Endothelial cell (in vitro differentiated cells): ENCODE data around the gene DYNC1LI2. TPM values are rescaled to one million over a fixed set of nuclear protein-coding genes. Genes with fewer than 3 reads are reported as not detected.

Experiments used
- DNase-seq: peaks from one replicate; pipeline ENCODE4 v3.0.0; 2021; ENCODE audit warnings: low spot score
- H3K27ac Mint-ChIP-seq: one replicate; pipeline ENCODE4 v1.8.0; 2021; ENCODE audit warnings: mixed read lengths, inconsistent platforms; ENCODE audit not compliant: unreplicated experiment
- H3K27me3 Mint-ChIP-seq: one replicate; pipeline ENCODE4 v1.8.0; 2021; ENCODE audit warnings: mild to moderate bottlenecking, moderate library complexity, mixed read lengths, inconsistent platforms; ENCODE audit not compliant: unreplicated experiment
- H3K36me3 Mint-ChIP-seq: one replicate; pipeline ENCODE4 v1.8.0; 2021; ENCODE audit warnings: mild to moderate bottlenecking, low read depth, mixed read lengths, inconsistent platforms; ENCODE audit not compliant: unreplicated experiment
- H3K4me1 Mint-ChIP-seq: one replicate; pipeline ENCODE4 v1.8.0; 2021; ENCODE audit warnings: mild to moderate bottlenecking, mixed read lengths, inconsistent platforms; ENCODE audit not compliant: unreplicated experiment
- H3K4me3 Mint-ChIP-seq: one replicate; pipeline ENCODE4 v1.8.0; 2021; ENCODE audit warnings: mild to moderate bottlenecking, mixed read lengths, inconsistent platforms; ENCODE audit not compliant: unreplicated experiment
- H3K9me3 Mint-ChIP-seq: one replicate; pipeline ENCODE4 v1.8.0; 2021; ENCODE audit warnings: mixed read lengths, inconsistent platforms; ENCODE audit not compliant: unreplicated experiment
- CTCF ChIP-seq: fragments of 200-600 bp; sonication (generic); IDR thresholded peaks from one replicate; pipeline ENCODE4 v1.5.0; 2021; ENCODE audit warnings: antibody characterized with exemption; ENCODE audit not compliant: unreplicated experiment
- total RNA-seq: library from RNA; stranded (reverse); fragmentation: NEBNext Ultra II Directional; extraction: Animal tissue kit (Norgen Biotek cat#: 25700); gene quantifications from one replicate; pipeline ENCODE4 v1.2.1, GENCODE V29; 2021; ENCODE audit not compliant: unreplicated experiment

The DYNC1LI2 gene
- total RNA-seq, 1 donor from 2014 or later = 138 TPM

DNA sequence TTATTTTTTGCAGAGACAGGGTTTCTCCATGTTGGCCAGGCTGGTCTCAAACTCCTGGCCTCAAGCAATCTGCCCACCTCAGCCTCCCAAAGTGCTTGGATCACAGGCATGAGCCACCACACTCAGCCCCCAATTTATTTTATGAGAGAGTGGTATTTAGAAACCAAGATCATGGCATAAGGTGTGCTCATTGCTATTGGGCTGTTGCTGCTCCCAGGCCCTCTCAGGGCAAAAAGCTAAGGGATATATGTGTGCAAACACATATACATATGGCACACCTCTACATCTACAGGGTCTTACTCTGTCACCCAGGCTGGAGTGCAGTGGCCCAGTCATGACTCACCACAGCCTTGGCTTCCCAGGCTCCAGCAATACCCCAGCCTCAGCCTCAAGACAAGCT is 39.8 kb downstream of the DYNC1LI2 start:
- Mint-ChIP-seq H3K27me3 (peaks cover 1% of the 10 kb centered on the region), H3K9me3 (no peaks in the 10 kb centered on the region), H3K4me3 (no peak overlapping the region), H3K4me1 (no peaks in the 10 kb centered on the region), H3K36me3 (peaks cover 9% of the 10 kb centered on the region), H3K27ac (no peak overlapping the region)
- no peak for DNase-seq
- no peak for TF ChIP-seq CTCF

- Mint-ChIP-seq H3K9me3 (no peaks in the 10 kb centered on the region), H3K27ac (no peak overlapping the region), H3K4me1 (no peaks in the 10 kb centered on the region), H3K36me3 (no peaks in the 10 kb centered on the region), H3K4me3 (no peak overlapping the region), H3K27me3 (peaks cover 2% of the 10 kb centered on the region)
- DNase-seq = no peak
- no peak for TF ChIP-seq CTCF
These were observed 44.9 kb downstream of the DYNC1LI2 start for GRCh38 chr16:66706506-66706880.

- H3K4me3 Mint-ChIP-seq = no peak overlapping the region
- H3K27me3 Mint-ChIP-seq = peaks cover 2% of the 10 kb centered on the region
- DNase-seq = no peak
- no peak overlapping the region for H3K27ac Mint-ChIP-seq
- H3K9me3 Mint-ChIP-seq = no peaks in the 10 kb centered on the region
- no peak for TF ChIP-seq CTCF
- H3K36me3 Mint-ChIP-seq = no peaks in the 10 kb centered on the region
- H3K4me1 Mint-ChIP-seq = no peaks in the 10 kb centered on the region
These were observed 45.5 kb downstream of the DYNC1LI2 start for GRCh38 chr16:66705790-66706505.

DNA sequence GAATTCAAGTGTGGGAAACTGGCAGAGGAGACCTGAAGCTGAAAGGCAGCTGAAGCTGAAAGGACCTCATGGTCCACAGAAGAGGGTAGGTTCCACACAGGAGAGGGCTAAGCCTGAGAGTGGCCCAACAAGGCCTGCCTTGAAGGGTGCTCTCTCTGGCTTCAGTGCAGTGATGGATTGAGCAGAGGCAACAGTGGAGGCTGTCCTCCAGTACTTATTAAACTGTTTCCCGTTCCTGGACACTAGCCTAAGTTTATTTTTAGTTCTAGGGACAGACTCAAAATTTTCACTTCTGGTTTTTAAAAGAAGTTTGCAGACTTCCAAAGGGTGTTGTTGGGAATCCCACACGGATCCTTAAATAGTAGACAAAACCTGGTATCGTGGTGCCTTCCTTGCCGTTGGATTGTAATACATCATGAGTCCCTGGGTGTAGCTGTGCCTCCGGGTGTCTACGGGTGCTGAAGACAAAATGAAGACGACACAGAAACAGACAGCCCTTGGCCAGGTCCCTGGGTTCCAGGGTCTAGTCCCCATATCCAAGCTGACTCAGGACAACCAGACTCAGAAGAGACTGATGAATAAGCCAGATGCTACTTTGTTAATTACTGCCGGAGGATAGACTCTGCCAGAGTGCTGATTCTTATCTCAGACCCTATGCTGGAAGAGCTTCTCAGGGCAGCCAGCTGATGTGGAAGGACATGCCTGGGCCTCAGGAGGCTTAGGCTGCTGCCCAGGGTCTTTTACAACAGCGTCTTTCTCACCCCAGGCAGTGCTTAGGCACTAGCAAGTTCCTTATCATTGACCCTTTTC is 47.8 kb downstream of the DYNC1LI2 start:
- Mint-ChIP-seq H3K9me3 (no peaks in the 10 kb centered on the region), H3K4me3 (no peak overlapping the region), H3K27ac (no peak overlapping the region)

More for the DNA sequence above, 47.8 kb downstream of the DYNC1LI2 start:
- TF ChIP-seq CTCF = no peak
- H3K36me3 Mint-ChIP-seq = no peaks in the 10 kb centered on the region
- no peaks in the 10 kb centered on the region for H3K4me1 Mint-ChIP-seq
- no peak for DNase-seq
- peaks cover 4% of the 10 kb centered on the region for H3K27me3 Mint-ChIP-seq
